Lung (tissue), 12 donors: Measurements from ENCODE around the gene SMAD2. TPM values are rescaled to one million over a fixed set of nuclear protein-coding genes. Genes with fewer than 3 reads are reported as not detected.

Source experiments
- ATAC-seq: fragments of 200-7000 bp; cut with Tn5 transposase; one replicate; pipeline ENCODE4 v1.9.1; 2020; ENCODE audit warnings: moderate number of reproducible peaks; ENCODE audit not compliant: insufficient read depth, low FRiP score
- DNase-seq, 3 donors: peaks; one replicate each; pipeline ENCODE4 v3.0.0-alpha.2; 2013 to 2017
- H3K27ac ChIP-seq, 2 donors: one replicate each; pipeline ENCODE4 v1.5.1; 2013; ENCODE audit warnings: mild to moderate bottlenecking in 2 of 2, moderate library complexity in 2 of 2, control low read depth in 1 of 2, inconsistent platforms in 1 of 2, low read depth in 1 of 2, low read length in 1 of 2
- H3K27me3 ChIP-seq, 3 donors: one replicate each; pipeline ENCODE4 v1.5.1; 2013; ENCODE audit warnings: low read length in 2 of 3; ENCODE audit not compliant: control insufficient read depth in 3 of 3, insufficient read depth in 3 of 3
- H3K36me3 ChIP-seq, 4 donors: one replicate each; pipeline ENCODE4 v1.5.1; 2013; ENCODE audit warnings: low read length in 4 of 4, mild to moderate bottlenecking in 1 of 4, moderate library complexity in 1 of 4; ENCODE audit not compliant: control insufficient read depth in 4 of 4, insufficient read depth in 4 of 4
- H3K4me1 ChIP-seq, 5 donors: one replicate each; pipeline ENCODE4 v1.5.1; 2013; ENCODE audit warnings: low read length in 5 of 5, mild to moderate bottlenecking in 2 of 5, moderate library complexity in 1 of 5; ENCODE audit not compliant: control insufficient read depth in 5 of 5, insufficient read depth in 5 of 5
- H3K4me3 ChIP-seq: one replicate; pipeline ENCODE4 v1.5.1; 2013; ENCODE audit warnings: mild to moderate bottlenecking, control low read depth, moderate library complexity
- H3K9ac ChIP-seq, 2 donors: one replicate each; pipeline ENCODE4 v1.5.1; 2013; ENCODE audit warnings: low read length in 2 of 2, control low read depth in 1 of 2; ENCODE audit not compliant: insufficient read depth in 1 of 2
- H3K9me3 ChIP-seq, 4 donors: one replicate each; pipeline ENCODE4 v1.5.1; 2013; ENCODE audit warnings: low read length in 3 of 4, mild to moderate bottlenecking in 1 of 4, moderate library complexity in 1 of 4; ENCODE audit not compliant: control insufficient read depth in 4 of 4, insufficient read depth in 3 of 4
- WGBS, 2 donors: extraction: QIAGEN DNeasy Blood & Tissue Kit; methylation state at CpG; one replicate each; pipeline ENCODE4 v1.1.7; 2013; 5-methylcytosine and 5-hydroxymethylcytosine counted together
- polyA plus RNA-seq, 2 donors: library from polyadenylated mRNA; stranded (reverse); fragments of 200-250 nt; gene quantifications; one replicate each; pipeline ENCODE4 v1.2.1, GENCODE V29; 2013
- total RNA-seq, 2 donors: library from RNA; depleted of rRNA in 1 of 2; stranded (reverse); fragments of >200 nt in 1 of 2; gene quantifications; one replicate each; pipeline ENCODE4 v1.2.1, GENCODE V29; 2014 to 2021
- TF ChIP-seq, protein P1 (sequence below): IDR thresholded peaks from 2 replicates; pipeline ENCODE4 v1.5.1; 2012; ENCODE audit warnings: mild to moderate bottlenecking; ENCODE audit errors: control extremely low read depth, extremely low read depth
- donor health status: control.
- donor health status: control.
- donor health status: Bipolar disorder and iron deficiency.
- donor health status: healthy.
- donor health status: DM: yes; HTN: yes; CAD: no.

The SMAD2 gene
- total and polyA plus RNA-seq, 4 donors = 30.6 to 161 (median 90.2) TPM

DNA sequence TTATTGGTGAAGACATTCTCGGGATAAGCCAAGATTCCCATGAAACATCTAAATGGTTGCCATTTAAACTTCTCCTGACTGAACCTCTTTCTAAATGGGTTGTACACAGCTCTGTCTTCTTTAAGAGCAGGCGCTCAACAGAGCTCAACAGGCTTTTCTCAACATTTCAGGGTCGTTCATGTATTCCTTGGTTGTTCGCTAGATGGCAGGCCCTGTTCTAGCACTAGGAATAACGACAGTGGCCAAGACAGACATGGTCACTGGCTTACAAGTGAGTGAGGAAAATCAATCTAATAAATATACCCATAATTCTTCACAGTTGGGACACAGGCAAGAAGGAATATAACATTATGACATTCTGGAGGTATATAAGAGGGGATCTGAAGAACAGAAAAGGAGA, 154.5 kb downstream of the SMAD2 start:
- no peak for ATAC-seq
- no peak overlapping the region for H3K27ac ChIP-seq
- H3K4me1 ChIP-seq = no peaks in the 10 kb centered on the region
- peak in 1 of 3 donors; percentile 15 for DNase-seq
- WGBS, 2 donors = 77 to 80% methylated on average over 5 of the region's 5 CpGs
- H3K9me3 ChIP-seq = peaks cover 0 to 2% (median 0%) of the 10 kb centered on the region in 4 donors
- no peak overlapping the region for H3K4me3 ChIP-seq
- H3K27me3 ChIP-seq = no peaks in the 10 kb centered on the region
- H3K36me3 ChIP-seq = no peaks in the 10 kb centered on the region
- H3K9ac ChIP-seq = no peak overlapping the region
- TF ChIP-seq, protein P1, sequence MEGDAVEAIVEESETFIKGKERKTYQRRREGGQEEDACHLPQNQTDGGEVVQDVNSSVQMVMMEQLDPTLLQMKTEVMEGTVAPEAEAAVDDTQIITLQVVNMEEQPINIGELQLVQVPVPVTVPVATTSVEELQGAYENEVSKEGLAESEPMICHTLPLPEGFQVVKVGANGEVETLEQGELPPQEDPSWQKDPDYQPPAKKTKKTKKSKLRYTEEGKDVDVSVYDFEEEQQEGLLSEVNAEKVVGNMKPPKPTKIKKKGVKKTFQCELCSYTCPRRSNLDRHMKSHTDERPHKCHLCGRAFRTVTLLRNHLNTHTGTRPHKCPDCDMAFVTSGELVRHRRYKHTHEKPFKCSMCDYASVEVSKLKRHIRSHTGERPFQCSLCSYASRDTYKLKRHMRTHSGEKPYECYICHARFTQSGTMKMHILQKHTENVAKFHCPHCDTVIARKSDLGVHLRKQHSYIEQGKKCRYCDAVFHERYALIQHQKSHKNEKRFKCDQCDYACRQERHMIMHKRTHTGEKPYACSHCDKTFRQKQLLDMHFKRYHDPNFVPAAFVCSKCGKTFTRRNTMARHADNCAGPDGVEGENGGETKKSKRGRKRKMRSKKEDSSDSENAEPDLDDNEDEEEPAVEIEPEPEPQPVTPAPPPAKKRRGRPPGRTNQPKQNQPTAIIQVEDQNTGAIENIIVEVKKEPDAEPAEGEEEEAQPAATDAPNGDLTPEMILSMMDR = no peak

DNA sequence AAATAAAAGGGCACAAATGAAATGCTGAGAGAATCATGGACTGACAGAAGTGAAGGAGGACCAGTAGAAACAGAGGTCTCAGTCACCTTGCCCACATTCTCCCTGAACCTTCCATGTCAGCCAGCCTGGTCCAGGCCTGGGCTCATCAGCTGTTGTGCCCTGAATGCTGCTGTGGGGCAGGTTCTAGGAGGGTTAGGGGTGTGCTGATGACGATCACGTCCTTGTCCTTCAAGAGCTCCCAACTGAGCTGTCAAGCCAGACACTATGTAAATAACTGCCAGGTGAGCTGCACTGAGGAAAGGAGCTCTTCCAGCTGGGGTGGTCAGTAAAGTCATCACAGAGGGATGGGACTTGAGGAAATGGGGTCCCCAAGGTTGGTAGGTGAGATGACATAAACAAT, 156.5 kb downstream of the SMAD2 start:
- Histone ChIP-seq H3K9ac (no peak overlapping the region), H3K27ac (no peak overlapping the region), H3K27me3 (peaks cover 0 to 2% (median 0%) of the 10 kb centered on the region in 3 donors), H3K9me3 (no peaks in the 10 kb centered on the region), H3K36me3 (no peaks in the 10 kb centered on the region), H3K4me1 (no peaks in the 10 kb centered on the region), H3K4me3 (no peak overlapping the region)
- DNase-seq (no peak), ATAC-seq (no peak)
- 55 to 88% methylated on average over 2 of the region's 2 CpGs for WGBS, 2 donors
- TF ChIP-seq, protein P1 = no peak

DNA sequence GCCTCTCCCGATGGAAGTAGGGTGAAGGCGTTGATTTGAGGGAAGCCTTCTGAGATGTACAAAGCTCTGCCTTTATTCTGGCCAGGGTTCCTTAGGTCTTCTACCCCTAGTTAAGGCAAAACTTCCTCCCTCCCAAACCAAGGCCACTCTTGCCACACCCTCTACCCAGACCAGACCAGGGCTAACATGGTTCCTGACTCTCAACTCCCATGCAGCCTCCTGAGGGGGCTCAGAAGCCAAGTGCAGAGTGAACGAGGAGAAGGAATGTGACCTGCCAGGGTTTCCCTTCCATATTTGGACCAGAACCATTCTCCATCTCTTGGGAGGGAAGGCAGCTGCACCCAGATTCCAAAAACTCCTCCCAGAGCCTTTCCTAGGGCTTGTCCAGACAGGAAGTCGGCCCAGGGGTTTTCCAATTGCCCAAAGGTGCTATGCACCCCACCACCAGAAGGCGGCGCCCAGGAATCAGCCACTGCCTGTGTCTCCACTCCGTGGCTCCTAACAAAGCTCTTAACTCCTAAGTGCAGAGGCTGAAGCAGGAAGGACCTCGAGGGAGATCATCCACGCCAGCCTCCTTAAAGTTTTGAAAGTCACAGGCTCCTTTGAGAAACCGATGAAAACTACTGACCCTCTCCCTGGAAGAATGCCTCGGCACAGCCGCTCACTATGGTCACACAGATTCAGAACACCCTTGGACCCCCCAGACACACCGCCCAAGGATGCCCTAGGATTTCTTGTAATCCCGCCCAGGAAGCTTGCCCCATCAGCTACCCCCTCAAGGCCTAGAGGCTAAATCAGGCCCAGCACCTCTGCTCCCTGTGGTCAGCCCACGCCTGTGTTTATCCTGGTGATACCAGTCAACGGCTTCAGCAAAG, 157.8 kb downstream of the SMAD2 start:
- Histone ChIP-seq H3K27me3 (peaks cover 0 to 2% (median 0%) of the 10 kb centered on the region in 3 donors), H3K9ac (no peak overlapping the region), H3K4me1 (no peaks in the 10 kb centered on the region), H3K9me3 (no peaks in the 10 kb centered on the region), H3K36me3 (no peaks in the 10 kb centered on the region), H3K27ac (no peak overlapping the region), H3K4me3 (no peak overlapping the region)
- peak in 2 of 3 donors; percentile 25 to 47 for DNase-seq
- peak; percentile 64 for ATAC-seq
- TF ChIP-seq, protein P1 = peak; percentile 83
- WGBS, 2 donors = 59% methylated on average over 16 of the region's 16 CpGs
